Neural progenitor cell (in vitro differentiated cells): Measurements from ENCODE around the gene KRT79. TPM values are rescaled to one million over a fixed set of nuclear protein-coding genes. Genes with fewer than 3 reads are reported as not detected.

ENCODE experiments used
- DNase-seq: peaks from one replicate; pipeline ENCODE4 v3.0.0-alpha.2; 2016; ENCODE audit warnings: low spot score
- H2AFZ ChIP-seq: fragments of 200-600 bp; sonication (generic); replicated peaks from 2 replicates; pipeline ENCODE4 v1.6.1; 2016; ENCODE audit warnings: antibody characterized with exemption
- H3F3A ChIP-seq: fragments of 200-600 bp; sonication (generic); 2 replicates; pipeline ENCODE4 v1.6.1; 2016; ENCODE audit warnings: antibody characterized with exemption, low read depth
- H3K27ac ChIP-seq: fragments of 200-600 bp; sonication (generic); 2 replicates; pipeline ENCODE4 v1.5.1; 2016; ENCODE audit warnings: mild to moderate bottlenecking
- H3K27me3 ChIP-seq: fragments of 200-600 bp; sonication (generic); 2 replicates; pipeline ENCODE4 v1.6.1; 2016; ENCODE audit warnings: mild to moderate bottlenecking, moderate library complexity
- H3K36me3 ChIP-seq: fragments of 200-600 bp; sonication (generic); 2 replicates; pipeline ENCODE4 v1.5.1; 2016
- H3K4me1 ChIP-seq: fragments of 200-600 bp; sonication (generic); 2 replicates; pipeline ENCODE4 v1.6.1; 2016; ENCODE audit warnings: mixed run types
- H3K4me2 ChIP-seq: fragments of 200-600 bp; sonication (generic); 2 replicates; pipeline ENCODE4 v1.6.1; 2016
- H3K4me3 ChIP-seq: fragments of 200-600 bp; sonication (generic); 2 replicates; pipeline ENCODE4 v1.5.1; 2016
- H3K79me2 ChIP-seq: fragments of 200-600 bp; sonication (generic); 2 replicates; pipeline ENCODE4 v1.6.1; 2016; ENCODE audit warnings: low read depth
- H3K9ac ChIP-seq: fragments of 200-600 bp; sonication (generic); 2 replicates; pipeline ENCODE4 v1.6.1; 2016
- H3K9me3 ChIP-seq: fragments of 200-600 bp; sonication (generic); 2 replicates; pipeline ENCODE4 v1.5.1; 2016; ENCODE audit warnings: low read depth
- H4K20me1 ChIP-seq: fragments of 200-600 bp; sonication (generic); 2 replicates; pipeline ENCODE4 v1.6.1; 2016; ENCODE audit warnings: low read depth
- H3K27ac Mint-ChIP-seq: 3 replicates; pipeline ENCODE4 v1.8.0; 2021; ENCODE audit warnings: mixed read lengths
- H3K27me3 Mint-ChIP-seq: 2 replicates; pipeline ENCODE4 v1.8.0; 2022; ENCODE audit warnings: low read depth, mild to moderate bottlenecking, inconsistent platforms, moderate library complexity, mixed read lengths; ENCODE audit not compliant: insufficient read depth
- H3K36me3 Mint-ChIP-seq: 3 replicates; pipeline ENCODE4 v1.8.0; 2021; ENCODE audit warnings: mixed read lengths
- H3K4me1 Mint-ChIP-seq: 3 replicates; pipeline ENCODE4 v1.8.0; 2021; ENCODE audit warnings: mixed read lengths
- H3K4me3 Mint-ChIP-seq: 3 replicates; pipeline ENCODE4 v1.8.0; 2021; ENCODE audit warnings: mild to moderate bottlenecking, moderate library complexity, mixed read lengths
- H3K9me3 Mint-ChIP-seq: 3 replicates; pipeline ENCODE4 v1.8.0; 2020; ENCODE audit warnings: mixed read lengths
- EZH2 ChIP-seq: fragments of 200-600 bp; sonication (generic); IDR thresholded peaks from 2 replicates; pipeline ENCODE4 v1.6.1; 2017; ENCODE audit warnings: antibody characterized with exemption, mild to moderate bottlenecking, moderate library complexity
- EZH2phosphoT487 ChIP-seq: fragments of 200-600 bp; sonication (generic); IDR thresholded peaks from 2 replicates; pipeline ENCODE4 v1.6.1; 2017; ENCODE audit warnings: antibody characterized with exemption
- total RNA-seq: library from RNA; depleted of rRNA; stranded (reverse); fragments of >200 nt; gene quantifications from 2 replicates; pipeline ENCODE4 v1.2.3, GENCODE V29; 2015; ENCODE audit warnings: low replicate concordance
- TF ChIP-seq, protein P1 (sequence below): fragments of 200-600 bp; sonication (generic); IDR thresholded peaks from 2 replicates; pipeline ENCODE4 v1.5.1; 2017; ENCODE audit warnings: antibody characterized with exemption, mild to moderate bottlenecking

Gene KRT79
- total RNA-seq, 1 donor from 2014 or later, result not detected

GRCh38 chr12:52774629-52775250 is 59.4 kb downstream of the KRT79 start:
- no peak overlapping the region for H3K4me3 ChIP-seq
- H3K4me1 ChIP-seq, result no peaks in the 10 kb centered on the region
- H3K27ac Mint-ChIP-seq, result no peak overlapping the region
- no peaks in the 10 kb centered on the region for H3K79me2 ChIP-seq
- no peak for DNase-seq
- H3K27ac ChIP-seq, result no peak overlapping the region
- H3K36me3 ChIP-seq, result no peaks in the 10 kb centered on the region
- no peaks in the 10 kb centered on the region for H3F3A ChIP-seq
- no peaks in the 10 kb centered on the region for H3K4me1 Mint-ChIP-seq
- peaks cover 4% of the 10 kb centered on the region for H3K27me3 Mint-ChIP-seq
- no peaks in the 10 kb centered on the region for H4K20me1 ChIP-seq
- no peak overlapping the region for H3K4me2 ChIP-seq
- H3K27me3 ChIP-seq, result peaks cover 4% of the 10 kb centered on the region
- no peak for TF ChIP-seq EZH2
- TF ChIP-seq, protein P1, sequence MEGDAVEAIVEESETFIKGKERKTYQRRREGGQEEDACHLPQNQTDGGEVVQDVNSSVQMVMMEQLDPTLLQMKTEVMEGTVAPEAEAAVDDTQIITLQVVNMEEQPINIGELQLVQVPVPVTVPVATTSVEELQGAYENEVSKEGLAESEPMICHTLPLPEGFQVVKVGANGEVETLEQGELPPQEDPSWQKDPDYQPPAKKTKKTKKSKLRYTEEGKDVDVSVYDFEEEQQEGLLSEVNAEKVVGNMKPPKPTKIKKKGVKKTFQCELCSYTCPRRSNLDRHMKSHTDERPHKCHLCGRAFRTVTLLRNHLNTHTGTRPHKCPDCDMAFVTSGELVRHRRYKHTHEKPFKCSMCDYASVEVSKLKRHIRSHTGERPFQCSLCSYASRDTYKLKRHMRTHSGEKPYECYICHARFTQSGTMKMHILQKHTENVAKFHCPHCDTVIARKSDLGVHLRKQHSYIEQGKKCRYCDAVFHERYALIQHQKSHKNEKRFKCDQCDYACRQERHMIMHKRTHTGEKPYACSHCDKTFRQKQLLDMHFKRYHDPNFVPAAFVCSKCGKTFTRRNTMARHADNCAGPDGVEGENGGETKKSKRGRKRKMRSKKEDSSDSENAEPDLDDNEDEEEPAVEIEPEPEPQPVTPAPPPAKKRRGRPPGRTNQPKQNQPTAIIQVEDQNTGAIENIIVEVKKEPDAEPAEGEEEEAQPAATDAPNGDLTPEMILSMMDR, result no peak
- TF ChIP-seq EZH2phosphoT487, result no peak
- no peak overlapping the region for H3K9ac ChIP-seq
- no peaks in the 10 kb centered on the region for H3K9me3 ChIP-seq
- H2AFZ ChIP-seq, result no peak overlapping the region
- H3K9me3 Mint-ChIP-seq, result peaks cover 2% of the 10 kb centered on the region
- H3K4me3 Mint-ChIP-seq, result no peak overlapping the region
- H3K36me3 Mint-ChIP-seq, result no peaks in the 10 kb centered on the region

GRCh38 chr12:52772772-52773171 is 61.3 kb downstream of the KRT79 start:
- H3K4me1 Mint-ChIP-seq, result no peaks in the 10 kb centered on the region
- Histone ChIP-seq H3K36me3 (no peaks in the 10 kb centered on the region), H2AFZ (no peak overlapping the region), H3F3A (no peaks in the 10 kb centered on the region), H3K4me1 (no peaks in the 10 kb centered on the region), H3K4me2 (no peak overlapping the region), H3K27ac (no peak overlapping the region), H3K9me3 (no peaks in the 10 kb centered on the region), H3K27me3 (no peaks in the 10 kb centered on the region), H3K4me3 (no peak overlapping the region), H3K79me2 (no peaks in the 10 kb centered on the region), H4K20me1 (no peaks in the 10 kb centered on the region), H3K9ac (no peak overlapping the region)
- H3K27ac Mint-ChIP-seq, result no peak overlapping the region
- no peak for DNase-seq
- peaks cover 2% of the 10 kb centered on the region for H3K9me3 Mint-ChIP-seq
- no peak for TF ChIP-seq EZH2phosphoT487
- TF ChIP-seq, protein P1, result no peak
- no peak overlapping the region for H3K4me3 Mint-ChIP-seq
- no peaks in the 10 kb centered on the region for H3K36me3 Mint-ChIP-seq
- peaks cover 4% of the 10 kb centered on the region for H3K27me3 Mint-ChIP-seq

- H2AFZ ChIP-seq, result no peak overlapping the region
- H3K9me3 Mint-ChIP-seq, result peaks cover 2% of the 10 kb centered on the region
- no peaks in the 10 kb centered on the region for H3F3A ChIP-seq
- no peaks in the 10 kb centered on the region for H3K36me3 ChIP-seq
- H3K27me3 ChIP-seq, result no peaks in the 10 kb centered on the region
- no peak overlapping the region for H3K27ac Mint-ChIP-seq
- H3K79me2 ChIP-seq, result no peaks in the 10 kb centered on the region
- no peaks in the 10 kb centered on the region for H3K9me3 ChIP-seq
- no peak overlapping the region for H3K27ac ChIP-seq
- H3K4me2 ChIP-seq, result no peak overlapping the region
- TF ChIP-seq, protein P1, result no peak
- TF ChIP-seq EZH2 (no peak), EZH2phosphoT487 (no peak)
- H3K4me1 Mint-ChIP-seq, result no peaks in the 10 kb centered on the region
- no peaks in the 10 kb centered on the region for H3K36me3 Mint-ChIP-seq
- H3K4me3 ChIP-seq, result no peak overlapping the region
- H3K4me3 Mint-ChIP-seq, result no peak overlapping the region
- no peaks in the 10 kb centered on the region for H4K20me1 ChIP-seq
- no peaks in the 10 kb centered on the region for H3K4me1 ChIP-seq
- no peak overlapping the region for H3K9ac ChIP-seq
- peaks cover 6% of the 10 kb centered on the region for H3K27me3 Mint-ChIP-seq
- no peak for DNase-seq
Measured at GRCh38 chr12:52772188-52772587, 61.9 kb downstream of the KRT79 start.
